Erythroblast (primary cell): ENCODE results near the gene CRY1.

ENCODE experiments used
- GATA1 ChIP-seq: IDR thresholded peaks from 2 replicates; pipeline ENCODE4 v1.6.1; 2011; ENCODE audit warnings: low read depth, mild to moderate bottlenecking, control low read depth, low read length, moderate library complexity
- POLR2A ChIP-seq: IDR thresholded peaks from 2 replicates; pipeline ENCODE4 v1.6.1; 2011; ENCODE audit warnings: mild to moderate bottlenecking, low read length

DNA sequence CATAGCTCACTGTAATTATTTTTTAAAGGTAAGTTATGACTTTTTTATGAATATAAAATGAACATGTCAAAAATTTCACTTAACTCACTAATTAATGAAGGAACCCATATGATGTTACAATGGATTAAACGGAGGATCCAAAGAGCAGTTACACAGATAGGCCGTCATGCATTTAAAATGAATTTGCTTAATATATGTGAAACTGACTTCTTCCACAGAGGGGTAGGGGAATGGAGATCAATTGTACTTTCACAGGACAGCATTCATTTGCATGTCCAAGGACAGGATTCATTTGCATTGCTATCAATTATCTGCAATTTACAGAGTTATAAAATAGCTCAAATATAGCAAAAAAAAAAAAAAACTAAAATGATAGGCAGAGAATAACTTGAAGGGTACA is 6.6 kb upstream of the CRY1 start:
- TF ChIP-seq POLR2A (no peak), GATA1 (no peak)
